HG02623 (cell line): ENCODE data around the gene SUSD4.

ENCODE experiments used
- ATAC-seq: cut with Tn5 transposase; IDR thresholded peaks from one replicate; pipeline ENCODE4 v1.9.1; 2021; ENCODE audit warnings: moderate library complexity; ENCODE audit not compliant: unreplicated experiment

Gene SUSD4

DNA sequence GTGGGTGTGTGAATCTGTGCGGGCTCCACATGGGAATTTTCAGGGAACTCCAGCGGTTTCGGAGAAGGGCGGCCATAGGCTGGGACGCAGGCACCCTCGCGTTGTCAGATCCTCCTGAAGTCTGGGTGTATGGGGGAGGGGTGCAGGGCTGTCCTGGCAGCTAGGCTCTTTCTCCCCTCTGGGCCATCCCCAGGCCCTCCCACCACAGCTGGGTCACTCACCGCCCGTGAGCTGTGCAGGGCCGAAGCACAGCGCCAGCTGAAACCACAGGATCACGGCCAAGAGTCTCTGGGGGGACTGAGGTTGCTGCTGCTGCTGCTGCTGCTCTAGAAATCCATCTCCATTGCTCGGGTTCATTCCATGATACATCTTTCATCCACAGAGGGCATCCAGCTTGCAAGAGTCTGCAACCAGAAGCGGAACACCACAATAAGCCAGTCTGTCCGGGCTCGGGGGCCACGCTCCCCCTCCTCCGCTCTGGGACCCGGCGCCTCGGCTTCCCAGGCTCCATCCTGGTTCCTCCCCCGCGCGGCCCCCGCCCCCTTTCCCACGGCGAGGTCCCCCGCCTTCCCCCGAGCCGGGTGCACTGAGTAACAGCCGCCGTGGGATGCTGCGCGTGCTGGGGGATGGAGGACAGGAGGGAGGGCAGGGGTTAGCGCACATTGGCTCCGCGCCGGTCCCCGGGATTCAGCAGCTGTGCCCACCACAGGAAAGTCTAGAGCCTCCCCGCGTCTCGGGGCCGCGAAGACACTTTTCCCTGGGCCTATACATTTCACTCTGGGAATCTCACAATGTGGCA is 720 bp downstream of the SUSD4 start:
- no peak for ATAC-seq

DNA sequence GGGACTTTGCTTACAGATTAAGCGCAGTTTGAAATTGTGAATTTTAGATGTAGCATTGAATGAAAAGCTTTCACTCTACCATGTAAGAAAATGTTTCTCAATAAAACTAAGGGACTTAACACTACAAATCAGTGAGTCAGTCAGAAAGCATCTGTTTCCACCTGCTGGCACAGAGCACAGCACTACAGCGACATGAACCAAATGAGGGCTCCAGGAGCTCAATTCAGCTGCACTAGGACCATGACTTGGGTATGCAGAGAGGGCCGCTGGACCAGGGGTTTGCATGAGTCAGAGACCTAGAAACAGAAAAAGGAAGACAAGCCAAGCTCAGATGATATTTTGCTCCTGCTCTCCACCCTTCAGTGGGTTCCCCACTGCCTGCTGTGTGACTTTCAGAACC is 5.2 kb downstream of the SUSD4 start:
- ATAC-seq: no peak

DNA sequence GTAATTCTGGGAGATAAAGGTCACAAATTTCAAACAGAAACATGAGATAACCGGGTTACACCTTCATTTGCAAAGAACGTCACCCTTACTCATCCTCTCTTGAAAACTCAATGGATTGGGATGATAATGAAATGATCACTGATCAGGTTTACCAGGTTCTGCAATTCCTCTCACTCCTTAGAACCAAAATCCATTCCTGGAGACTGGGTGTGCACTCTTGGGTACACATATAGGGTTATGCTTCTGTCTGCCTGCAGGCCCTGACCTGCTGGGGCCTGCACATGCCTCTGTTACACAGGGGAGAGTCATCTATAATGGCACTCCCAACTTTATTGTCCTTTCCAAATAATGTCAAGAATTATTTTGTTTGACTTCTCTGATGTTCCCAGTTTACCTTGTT is 8.3 kb downstream of the SUSD4 start:
- ATAC-seq: no peak

DNA sequence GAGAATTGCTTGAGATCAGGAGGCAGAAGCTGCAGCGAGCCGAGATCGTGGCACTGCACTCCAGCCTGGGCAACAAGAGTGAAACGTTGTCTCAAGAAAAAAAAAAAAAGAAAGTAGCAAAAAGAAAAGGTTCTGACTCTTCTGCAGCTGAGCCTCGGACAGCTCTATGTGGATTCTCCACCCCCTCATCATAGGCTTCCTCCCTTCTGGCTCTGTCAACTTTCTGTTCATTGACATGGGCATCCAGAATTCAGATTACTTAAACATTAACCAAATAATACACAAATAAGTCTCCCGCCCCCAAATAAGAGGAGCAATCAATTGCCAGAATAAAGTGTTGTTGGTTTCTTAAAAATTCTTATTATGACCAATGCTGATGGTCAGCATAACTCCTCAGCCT is 10.0 kb downstream of the SUSD4 start:
- no peak for ATAC-seq

DNA sequence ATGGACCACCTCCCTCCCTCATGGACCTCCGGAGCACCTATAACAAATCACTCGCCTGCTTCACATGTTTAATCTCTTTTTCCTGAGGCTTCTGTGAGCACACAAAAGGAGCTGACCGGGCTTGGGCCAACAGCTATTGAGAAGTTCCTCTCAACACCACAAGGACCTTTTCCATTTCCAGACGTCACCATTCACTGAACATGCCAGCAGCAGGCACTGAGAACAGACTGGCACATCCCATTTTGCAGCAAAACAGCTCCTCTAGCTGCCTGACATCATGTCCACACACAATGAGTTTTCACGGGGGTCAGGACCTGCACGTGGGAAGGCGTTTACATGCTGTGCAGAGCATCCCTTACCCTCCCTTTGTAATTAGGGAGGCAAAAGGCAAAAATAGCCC is 11.0 kb downstream of the SUSD4 start:
- ATAC-seq: no peak

DNA sequence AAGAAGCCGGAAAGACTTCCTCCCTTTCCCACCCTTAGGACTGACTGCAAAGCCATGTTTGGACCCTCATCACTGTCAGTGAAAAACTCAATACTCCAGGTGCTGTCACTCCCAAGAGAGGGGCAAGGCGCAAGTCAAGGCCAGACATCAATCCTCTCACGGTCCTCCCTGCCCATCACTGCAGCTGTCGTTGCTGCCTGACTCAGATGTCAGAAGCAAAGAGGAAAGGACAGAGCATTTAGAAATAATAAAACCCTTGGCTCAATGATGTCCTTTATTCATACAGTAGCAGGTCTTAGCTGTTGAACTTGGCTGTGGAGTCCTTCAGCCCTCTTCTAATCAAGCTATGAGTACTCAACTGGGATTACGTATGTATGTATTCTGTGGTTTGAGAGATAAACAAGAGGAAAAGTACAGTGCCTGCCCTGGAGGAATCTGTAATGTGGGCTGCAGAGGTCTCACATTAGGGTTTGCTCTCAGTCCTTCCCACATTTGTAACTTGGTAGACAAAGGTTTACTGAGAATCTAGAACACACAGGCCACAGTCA is 13.5 kb downstream of the SUSD4 start:
- no peak for ATAC-seq

DNA sequence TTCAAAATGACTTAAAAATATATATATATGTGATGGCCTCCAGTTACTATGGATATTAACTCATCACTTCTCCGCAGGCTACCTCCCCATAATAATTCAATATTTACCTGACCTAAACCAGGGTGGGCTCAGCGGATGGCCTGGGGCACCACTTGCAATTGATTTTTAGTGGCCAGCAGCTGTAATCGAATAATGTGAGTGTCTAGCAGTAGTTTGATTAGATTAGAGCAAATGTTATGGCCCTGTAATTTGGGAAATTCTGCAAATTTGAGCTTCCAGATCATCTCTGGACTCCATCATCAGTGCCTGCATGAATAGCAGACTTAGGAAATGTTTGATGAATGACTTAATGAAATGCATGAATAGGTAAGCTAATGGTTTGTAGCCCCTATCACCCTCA is 14.7 kb downstream of the SUSD4 start:
- no peak for ATAC-seq

DNA sequence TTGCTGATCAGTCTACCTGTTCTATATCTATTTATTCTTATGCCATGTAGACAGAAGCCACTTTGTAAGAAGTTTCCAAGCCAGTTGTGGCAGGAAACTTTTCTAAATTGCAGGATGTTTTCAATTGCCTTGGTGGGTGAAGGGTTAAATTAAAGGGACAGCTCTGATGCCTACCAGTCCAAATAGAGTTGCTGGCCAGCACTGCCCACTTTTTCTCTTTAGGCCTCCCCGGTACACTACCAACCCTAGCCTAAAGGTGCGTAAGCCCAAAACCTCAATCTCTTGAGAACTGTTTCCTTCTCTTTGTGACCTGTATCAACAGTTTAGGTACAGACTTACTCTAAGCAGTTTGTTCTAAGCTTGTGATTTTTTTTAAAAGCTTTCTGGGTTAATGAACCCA is 15.5 kb downstream of the SUSD4 start:
- no peak for ATAC-seq

DNA sequence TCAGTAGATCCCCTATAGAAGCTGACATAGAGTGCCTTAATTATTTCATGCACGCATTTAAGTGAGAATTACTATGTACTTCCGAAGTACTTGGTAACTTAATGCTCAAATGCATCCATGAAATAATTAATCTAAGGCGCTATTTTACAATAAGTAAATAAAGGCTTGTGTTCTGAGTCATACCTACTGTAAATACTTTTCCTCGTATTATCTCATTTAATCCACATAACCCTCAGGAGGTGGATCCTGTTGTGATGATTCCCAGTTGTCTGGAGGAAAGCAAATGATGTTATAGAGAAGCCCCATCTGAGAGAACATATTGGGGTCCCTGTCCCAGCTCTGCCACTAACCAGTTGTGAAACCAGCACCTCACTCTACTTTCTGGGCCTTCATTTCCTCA is 16.4 kb downstream of the SUSD4 start:
- no peak for ATAC-seq

DNA sequence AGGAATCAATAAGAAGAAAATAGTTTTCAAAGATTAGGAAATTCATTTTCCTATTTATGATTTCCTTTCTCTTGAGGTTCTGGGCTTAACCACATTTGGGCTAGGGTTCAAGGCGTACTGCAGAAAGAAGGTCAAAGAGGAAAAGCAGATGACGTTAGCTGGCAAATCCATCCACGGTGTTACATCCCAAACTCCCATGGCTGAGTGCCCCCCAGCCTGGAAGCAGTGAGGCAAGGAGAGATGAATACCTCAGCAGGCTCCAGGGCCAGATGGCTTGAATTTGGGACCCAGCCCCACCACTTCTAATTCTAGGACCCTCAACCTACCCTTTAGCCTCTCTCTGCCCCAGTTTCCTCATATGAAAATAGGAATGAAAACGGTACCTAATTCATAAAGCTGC is 17.7 kb downstream of the SUSD4 start:
- ATAC-seq: no peak

DNA sequence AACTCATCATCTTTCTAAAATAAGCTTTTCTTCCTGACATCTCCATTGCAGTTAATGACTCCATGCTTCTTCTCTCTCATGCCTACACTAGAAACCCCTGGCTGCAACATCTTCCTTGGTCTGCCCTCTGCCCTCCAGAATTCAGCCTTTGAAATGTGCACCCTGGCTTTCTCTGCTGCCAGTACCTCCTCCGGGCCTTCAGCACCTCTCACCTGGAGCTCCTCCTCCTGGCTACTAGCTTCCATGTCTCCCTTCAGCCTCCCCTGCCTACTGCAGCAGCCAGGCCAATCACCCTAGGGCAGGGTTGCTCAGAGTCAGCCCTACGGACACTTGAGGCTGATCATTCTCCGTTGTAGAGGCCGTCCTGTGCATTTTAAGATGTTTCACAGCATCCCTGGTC is 18.3 kb downstream of the SUSD4 start:
- ATAC-seq: no peak

DNA sequence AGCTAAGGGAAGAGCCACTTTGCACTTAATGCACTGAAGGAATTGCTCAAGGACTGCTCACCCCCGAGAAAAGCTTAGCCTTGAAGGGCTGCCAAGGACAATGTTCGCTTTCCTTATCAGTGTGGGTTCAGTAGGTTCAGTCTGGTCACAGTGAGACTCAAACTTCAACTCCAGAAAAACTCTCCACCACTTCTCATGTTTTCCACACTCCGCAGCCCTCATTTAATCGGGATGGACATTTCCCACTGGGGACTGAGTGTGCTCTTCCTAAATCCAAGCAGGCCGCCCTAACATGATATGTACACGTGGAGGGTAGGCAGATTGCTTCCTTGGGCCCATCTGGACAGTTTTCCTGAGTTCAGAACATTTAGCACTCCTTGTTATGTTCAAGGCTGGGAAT is 19.5 kb downstream of the SUSD4 start:
- no peak for ATAC-seq

DNA sequence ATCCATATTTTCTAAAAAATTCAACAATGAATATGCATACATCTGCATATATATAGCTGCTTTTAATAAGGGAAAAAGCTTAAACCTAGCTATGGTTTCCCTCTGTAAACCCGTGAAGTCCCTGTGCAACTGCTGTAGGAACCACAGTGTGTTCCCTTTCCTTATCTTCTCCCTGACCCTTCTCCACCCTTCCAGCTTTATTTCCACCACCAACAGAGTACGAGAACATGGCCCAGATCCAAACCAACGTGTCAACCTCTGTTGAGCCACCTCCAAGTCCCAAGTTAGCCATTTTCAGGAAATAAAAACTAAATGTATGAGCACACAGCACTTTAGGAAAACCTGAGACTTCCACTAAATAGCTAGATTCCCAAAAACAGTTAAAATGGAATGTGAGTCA is 20.3 kb downstream of the SUSD4 start:
- no peak for ATAC-seq

DNA sequence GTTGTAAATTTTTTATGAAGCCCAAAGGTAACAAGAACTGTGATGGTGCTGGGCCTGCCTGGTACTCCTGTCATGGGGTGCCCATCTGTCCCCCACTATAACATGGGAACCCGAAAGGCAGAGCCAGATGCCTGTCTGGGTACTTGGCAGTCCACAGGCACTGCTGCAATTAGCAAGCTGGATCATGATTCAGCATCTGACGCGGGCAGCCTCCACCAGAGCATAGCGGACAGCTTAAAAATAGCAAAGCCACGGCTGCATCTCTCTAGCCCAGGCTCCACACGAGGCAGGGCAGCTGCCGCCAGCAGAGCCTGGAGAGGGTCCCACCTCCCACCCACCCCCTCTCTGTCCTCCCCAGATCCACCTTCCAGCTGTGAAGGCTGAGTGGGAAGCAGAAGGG is 22.9 kb downstream of the SUSD4 start:
- ATAC-seq: no peak

DNA sequence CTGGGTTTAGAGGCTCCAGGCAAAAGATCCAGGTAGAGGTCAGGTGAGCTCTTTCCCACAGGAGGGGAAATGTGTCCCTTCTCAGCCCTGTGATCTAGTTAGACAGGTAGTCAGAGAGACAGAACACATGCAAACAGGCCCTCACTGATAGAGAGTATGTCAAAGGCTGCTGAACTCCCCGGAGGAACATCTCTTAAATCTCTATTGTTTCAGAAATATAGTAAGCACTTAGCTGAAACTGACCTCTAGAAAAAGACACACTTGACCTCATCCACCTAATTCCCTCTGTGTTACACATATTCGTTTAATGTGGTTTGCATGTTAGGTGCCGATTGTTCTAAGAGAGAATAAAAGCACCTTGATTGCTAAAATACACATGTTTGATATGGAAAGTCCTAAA is 23.3 kb downstream of the SUSD4 start:
- no peak for ATAC-seq

DNA sequence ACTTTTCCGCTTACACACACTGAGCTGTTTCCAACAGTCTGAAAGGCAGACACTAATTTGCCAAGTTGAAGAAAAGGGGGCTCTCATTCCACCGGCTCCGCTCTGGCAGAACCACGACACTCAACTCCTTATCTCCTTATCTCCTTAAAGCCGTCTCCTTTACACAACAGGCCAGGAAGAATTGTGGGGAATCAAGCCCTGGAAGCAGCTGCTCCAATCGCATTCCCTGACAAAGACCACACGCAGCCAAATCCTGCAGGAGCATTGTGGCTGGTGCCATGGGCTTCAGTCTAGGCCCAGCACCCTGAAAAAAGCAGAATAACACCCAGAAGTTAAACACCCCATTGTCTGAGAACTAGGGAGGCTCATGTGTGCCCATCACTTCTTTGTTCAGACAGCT is 24.1 kb downstream of the SUSD4 start:
- no peak for ATAC-seq

DNA sequence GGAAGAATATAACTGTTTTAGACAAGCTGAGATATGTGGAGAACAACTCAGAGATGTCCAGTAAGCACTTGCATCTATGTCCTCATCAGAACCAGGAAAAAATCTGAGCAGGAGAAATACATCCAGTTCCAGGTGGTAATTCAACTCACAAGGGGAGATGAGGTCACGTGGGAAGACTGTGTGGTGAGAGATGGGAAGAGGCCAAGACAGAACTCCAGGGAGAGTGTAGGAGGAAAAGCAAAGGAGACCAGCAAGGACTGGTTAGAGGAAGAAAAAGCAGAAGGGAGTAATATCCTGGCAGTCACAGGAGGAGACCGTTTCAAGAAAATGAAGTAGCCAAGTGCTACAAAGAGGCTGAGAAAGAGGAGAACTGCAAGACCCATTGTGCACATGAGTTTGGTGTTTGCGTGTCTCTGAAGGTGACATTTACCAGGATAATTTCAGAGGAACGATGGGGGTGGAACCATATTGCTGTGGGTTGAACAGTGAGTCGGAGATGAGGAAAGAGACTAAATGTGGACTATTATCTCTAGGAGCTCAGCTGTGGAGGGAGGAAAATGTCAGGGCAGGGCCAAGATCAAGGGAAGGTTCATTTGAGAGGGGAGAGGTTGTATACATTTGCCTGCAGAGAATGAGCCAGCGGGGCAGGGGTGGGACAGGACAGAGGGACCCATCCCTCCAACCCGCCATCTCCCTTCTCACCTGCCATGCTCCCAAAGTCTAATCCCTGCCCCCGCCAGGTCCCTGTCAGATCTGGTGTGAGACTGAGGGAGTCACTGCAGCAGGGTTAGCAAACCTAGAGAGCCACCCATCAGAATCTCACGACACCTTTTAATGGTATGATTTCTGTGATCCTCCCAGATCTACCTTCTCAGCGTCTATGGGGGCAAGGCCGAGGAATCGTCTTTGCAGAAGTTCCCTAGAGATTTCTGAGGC is 24.9 kb downstream of the SUSD4 start:
- no peak for ATAC-seq

DNA sequence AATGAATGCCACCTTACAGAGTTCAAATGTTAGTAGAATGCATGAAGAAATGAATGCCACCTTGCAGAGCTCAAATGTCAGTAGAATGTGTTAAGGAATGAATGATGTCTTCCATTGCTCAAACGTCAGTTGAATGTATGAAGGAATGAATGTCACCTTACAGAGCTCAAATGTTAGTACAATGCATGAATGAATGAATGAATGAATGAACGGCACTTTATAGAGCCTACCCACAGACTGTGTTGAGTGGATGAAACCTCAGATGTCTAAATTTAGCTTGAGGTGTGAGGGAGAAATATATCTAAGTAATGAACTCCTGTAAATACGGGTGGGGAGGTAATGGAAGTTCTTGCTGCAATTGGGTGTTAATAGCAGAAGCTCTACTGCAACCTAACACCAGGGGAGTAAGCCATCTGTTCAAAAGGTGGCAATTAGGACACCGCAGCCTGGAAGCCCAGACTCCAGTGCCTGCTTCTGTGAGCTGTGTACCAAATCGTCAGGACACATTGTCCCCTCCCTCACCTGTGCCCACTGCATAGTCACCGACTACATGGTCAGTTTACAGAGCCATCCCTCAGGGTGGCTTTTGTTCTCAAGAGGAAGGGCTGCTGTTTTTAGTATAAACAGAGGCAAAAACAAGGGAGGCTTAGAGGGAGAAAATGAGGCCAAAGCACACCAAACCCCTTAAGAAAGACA is 26.7 kb downstream of the SUSD4 start:
- ATAC-seq: no peak

DNA sequence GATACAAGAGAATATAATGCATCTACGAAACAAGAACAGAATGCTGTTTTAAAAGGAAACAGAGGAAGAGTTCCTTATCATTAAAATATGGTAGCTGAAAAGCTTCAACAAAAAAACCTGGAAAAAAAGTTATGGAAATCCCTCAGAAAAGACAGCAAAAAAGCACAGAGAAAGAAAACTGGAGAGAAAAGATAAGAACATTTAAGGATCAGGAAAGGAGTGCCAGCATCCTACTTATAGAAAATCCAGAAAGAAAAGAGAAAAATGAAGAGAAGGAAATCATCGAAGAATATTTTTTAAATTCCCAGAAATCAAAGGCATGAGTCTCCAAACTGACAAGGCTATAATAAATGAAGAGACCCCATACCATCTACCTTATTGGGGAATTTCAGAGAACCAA is 29.8 kb downstream of the SUSD4 start:
- ATAC-seq: no peak

DNA sequence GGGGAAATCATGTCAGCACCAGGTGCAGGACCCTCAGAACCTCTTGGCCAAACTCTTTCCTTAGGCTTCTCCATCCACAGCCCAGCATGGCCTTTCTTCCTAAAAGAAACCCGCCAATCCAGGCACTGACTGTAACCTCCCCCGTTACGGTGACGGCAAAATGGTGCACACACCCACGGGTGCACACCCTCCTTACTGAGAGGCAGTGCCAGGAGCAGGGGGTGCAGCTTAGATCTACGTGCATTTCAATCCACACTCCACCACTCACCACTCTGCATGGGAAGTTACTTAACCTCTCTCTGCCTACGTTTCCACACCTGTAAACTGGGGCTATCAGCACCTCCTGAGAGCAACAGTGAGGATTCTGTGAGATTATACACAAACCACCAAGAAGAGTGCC is 31.0 kb downstream of the SUSD4 start:
- no peak for ATAC-seq

DNA sequence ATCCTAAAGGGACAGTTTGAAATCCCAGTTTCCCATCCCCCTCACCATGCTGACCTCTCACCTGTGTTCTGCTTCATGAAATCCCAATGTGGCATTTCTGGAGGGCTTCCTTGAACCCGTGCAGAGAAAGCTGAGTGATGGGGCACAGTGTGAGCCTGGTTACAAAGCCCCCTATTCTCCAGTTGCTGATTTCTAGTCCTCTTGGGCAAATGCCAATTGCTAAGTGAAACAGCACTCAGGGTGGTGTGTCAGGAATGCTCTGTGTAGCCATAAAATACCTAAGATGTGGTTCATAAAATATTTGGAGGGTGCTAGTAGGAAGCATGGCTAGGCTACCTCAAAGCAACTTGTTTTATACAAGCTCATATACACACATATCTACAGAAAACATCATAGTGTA is 32.0 kb downstream of the SUSD4 start:
- no peak for ATAC-seq
